Measurements from ENCODE around the gene RAX2. TPM values are rescaled to one million over a fixed set of nuclear protein-coding genes. Genes with fewer than 3 reads are reported as not detected.

Gene RAX2
- total and polyA plus RNA-seq, 2 of the 13 experiments (the other 11 are each of a cell fraction or from before 2014, with no cell fraction given), result not detected

DNA sequence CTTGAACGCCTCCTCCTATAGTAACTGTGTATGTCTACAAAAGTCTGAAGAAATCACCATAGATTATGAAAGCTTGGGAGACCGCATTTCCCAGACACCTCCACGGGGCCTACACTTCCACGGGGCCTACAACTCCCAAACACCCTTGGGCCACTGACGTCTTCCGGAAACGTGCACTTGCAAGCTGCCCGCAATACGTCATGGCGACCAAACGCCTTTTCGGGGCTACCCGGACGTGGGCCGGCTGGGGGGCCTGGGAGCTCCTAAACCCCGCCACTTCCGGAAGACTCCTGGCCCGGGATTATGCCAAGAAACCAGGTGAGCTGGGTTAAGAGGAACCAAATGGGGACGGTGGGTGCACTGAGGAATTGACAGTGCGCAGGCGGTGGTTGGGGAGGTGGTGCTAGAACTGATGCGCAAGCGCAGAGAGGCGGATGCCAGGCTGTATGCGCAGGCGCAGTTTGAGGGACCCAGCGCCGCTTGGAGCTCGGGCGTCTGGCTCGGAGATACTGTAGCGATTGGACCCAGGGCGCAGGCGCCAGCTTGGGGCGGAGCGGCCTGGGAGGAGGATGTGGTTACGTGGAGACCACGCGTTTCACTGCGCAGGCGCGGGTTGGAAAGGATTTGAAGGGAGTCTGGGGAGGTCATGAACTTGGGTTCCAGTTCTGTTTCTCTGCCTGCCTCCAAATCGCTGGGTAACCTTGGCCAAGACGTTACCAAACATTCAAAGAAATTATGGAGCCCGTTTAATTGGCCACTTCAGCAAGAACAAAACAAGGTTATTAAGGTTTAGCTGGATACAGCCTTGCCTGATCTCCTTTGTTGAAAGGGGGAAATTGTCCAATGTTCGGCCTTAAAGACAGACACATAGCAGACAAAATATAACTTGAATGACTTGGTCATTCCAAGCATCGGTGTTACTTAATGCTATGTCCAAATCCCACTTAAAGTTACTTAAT is 9.2 kb downstream of the RAX2 start, which contains the start of gene MRPL54 (continued):
- no peak for TF ChIP-seq ZNF256 (CRISPR knock-in tag; conservative IDR thresholded peaks at IDR 0.05)
- TF ChIP-seq, protein P1, sequence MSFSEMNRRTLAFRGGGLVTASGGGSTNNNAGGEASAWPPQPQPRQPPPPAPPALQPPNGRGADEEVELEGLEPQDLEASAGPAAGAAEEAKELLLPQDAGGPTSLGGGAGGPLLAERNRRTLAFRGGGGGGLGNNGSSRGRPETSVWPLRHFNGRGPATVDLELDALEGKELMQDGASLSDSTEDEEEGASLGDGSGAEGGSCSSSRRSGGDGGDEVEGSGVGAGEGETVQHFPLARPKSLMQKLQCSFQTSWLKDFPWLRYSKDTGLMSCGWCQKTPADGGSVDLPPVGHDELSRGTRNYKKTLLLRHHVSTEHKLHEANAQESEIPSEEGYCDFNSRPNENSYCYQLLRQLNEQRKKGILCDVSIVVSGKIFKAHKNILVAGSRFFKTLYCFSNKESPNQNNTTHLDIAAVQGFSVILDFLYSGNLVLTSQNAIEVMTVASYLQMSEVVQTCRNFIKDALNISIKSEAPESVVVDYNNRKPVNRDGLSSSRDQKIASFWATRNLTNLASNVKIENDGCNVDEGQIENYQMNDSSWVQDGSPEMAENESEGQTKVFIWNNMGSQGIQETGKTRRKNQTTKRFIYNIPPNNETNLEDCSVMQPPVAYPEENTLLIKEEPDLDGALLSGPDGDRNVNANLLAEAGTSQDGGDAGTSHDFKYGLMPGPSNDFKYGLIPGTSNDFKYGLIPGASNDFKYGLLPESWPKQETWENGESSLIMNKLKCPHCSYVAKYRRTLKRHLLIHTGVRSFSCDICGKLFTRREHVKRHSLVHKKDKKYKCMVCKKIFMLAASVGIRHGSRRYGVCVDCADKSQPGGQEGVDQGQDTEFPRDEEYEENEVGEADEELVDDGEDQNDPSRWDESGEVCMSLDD (CRISPR knock-in tag; IDR thresholded peaks at IDR 0.05; ENCODE audit: borderline replicate concordance), result no peak
- peak; percentile 83 for TF ChIP-seq HCFC1 (IDR thresholded peaks at IDR 0.05; ENCODE audit: low read depth, low read length)
- TF ChIP-seq, protein P2, sequence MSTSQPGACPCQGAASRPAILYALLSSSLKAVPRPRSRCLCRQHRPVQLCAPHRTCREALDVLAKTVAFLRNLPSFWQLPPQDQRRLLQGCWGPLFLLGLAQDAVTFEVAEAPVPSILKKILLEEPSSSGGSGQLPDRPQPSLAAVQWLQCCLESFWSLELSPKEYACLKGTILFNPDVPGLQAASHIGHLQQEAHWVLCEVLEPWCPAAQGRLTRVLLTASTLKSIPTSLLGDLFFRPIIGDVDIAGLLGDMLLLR (CRISPR knock-in tag; IDR thresholded peaks at IDR 0.05), result no peak
- peak; percentile 34 for TF ChIP-seq FOXC1 (CRISPR knock-in tag; IDR thresholded peaks at IDR 0.05; ENCODE audit: borderline replicate concordance)
- TF ChIP-seq SIX1 (CRISPR knock-in tag; IDR thresholded peaks at IDR 0.05; ENCODE audit: borderline replicate concordance), result no peak
- peak; percentile 22; the same call in 1 of the 2 replicates for TF ChIP-seq GATAD2A (CRISPR knock-in tag; IDR thresholded peaks at IDR 0.05)
- TF ChIP-seq PHF8 (CRISPR knock-in tag; IDR thresholded peaks at IDR 0.05), result peak; percentile 93
- TF ChIP-seq ZNF333 (CRISPR knock-in tag; IDR thresholded peaks at IDR 0.05; ENCODE audit: borderline replicate concordance), result no peak; the same call in 1 of the 2 replicates
- TF ChIP-seq, protein P3, sequence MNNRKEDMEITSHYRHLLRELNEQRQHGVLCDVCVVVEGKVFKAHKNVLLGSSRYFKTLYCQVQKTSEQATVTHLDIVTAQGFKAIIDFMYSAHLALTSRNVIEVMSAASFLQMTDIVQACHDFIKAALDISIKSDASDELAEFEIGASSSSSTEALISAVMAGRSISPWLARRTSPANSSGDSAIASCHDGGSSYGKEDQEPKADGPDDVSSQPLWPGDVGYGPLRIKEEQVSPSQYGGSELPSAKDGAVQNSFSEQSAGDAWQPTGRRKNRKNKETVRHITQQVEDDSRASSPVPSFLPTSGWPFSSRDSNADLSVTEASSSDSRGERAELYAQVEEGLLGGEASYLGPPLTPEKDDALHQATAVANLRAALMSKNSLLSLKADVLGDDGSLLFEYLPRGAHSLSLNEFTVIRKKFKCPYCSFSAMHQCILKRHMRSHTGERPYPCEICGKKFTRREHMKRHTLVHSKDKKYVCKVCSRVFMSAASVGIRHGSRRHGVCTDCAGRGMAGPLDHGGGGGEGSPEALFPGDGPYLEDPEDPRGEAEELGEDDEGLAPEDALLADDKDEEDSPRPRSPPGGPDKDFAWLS (CRISPR knock-in tag; IDR thresholded peaks at IDR 0.05; ENCODE audit: borderline replicate concordance), result no peak
- TF ChIP-seq, protein P4, sequence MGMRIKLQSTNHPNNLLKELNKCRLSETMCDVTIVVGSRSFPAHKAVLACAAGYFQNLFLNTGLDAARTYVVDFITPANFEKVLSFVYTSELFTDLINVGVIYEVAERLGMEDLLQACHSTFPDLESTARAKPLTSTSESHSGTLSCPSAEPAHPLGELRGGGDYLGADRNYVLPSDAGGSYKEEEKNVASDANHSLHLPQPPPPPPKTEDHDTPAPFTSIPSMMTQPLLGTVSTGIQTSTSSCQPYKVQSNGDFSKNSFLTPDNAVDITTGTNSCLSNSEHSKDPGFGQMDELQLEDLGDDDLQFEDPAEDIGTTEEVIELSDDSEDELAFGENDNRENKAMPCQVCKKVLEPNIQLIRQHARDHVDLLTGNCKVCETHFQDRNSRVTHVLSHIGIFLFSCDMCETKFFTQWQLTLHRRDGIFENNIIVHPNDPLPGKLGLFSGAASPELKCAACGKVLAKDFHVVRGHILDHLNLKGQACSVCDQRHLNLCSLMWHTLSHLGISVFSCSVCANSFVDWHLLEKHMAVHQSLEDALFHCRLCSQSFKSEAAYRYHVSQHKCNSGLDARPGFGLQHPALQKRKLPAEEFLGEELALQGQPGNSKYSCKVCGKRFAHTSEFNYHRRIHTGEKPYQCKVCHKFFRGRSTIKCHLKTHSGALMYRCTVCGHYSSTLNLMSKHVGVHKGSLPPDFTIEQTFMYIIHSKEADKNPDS (CRISPR knock-in tag; IDR thresholded peaks at IDR 0.05), result no peak
- 0 out of 2 replicates have a peak, but pooled peaks have one; percentile 11 for TF ChIP-seq FOXO1 (CRISPR knock-in tag; IDR thresholded peaks at IDR 0.05)
- no peak for TF ChIP-seq CCDC6 (CRISPR knock-in tag; IDR thresholded peaks at IDR 0.05)
- no peak for TF ChIP-seq ZNF460 (CRISPR knock-in tag; IDR thresholded peaks at IDR 0.05; ENCODE audit: borderline replicate concordance)
- TF ChIP-seq, protein P5, sequence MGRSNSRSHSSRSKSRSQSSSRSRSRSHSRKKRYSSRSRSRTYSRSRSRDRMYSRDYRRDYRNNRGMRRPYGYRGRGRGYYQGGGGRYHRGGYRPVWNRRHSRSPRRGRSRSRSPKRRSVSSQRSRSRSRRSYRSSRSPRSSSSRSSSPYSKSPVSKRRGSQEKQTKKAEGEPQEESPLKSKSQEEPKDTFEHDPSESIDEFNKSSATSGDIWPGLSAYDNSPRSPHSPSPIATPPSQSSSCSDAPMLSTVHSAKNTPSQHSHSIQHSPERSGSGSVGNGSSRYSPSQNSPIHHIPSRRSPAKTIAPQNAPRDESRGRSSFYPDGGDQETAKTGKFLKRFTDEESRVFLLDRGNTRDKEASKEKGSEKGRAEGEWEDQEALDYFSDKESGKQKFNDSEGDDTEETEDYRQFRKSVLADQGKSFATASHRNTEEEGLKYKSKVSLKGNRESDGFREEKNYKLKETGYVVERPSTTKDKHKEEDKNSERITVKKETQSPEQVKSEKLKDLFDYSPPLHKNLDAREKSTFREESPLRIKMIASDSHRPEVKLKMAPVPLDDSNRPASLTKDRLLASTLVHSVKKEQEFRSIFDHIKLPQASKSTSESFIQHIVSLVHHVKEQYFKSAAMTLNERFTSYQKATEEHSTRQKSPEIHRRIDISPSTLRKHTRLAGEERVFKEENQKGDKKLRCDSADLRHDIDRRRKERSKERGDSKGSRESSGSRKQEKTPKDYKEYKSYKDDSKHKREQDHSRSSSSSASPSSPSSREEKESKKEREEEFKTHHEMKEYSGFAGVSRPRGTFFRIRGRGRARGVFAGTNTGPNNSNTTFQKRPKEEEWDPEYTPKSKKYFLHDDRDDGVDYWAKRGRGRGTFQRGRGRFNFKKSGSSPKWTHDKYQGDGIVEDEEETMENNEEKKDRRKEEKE (IDR thresholded peaks at IDR 0.05), result no peak
- no peak for TF ChIP-seq ZNF121 (CRISPR knock-in tag; IDR thresholded peaks at IDR 0.05)
- no peak for TF ChIP-seq TAF15 (IDR thresholded peaks at IDR 0.05; ENCODE audit: low read depth, low read length, poor library complexity, severe bottlenecking)
